HepG2 (cell line): ENCODE results near the gene NDUFS4. TPM values are rescaled to one million over a fixed set of nuclear protein-coding genes. Genes with fewer than 3 reads are reported as not detected.
A peak's percentile ranks its signal among the peaks of the same experiment; 100 is the strongest.

ENCODE experiments used
- MEIS2 ChIP-seq: sonication (generic); formaldehyde crosslinking; IDR thresholded peaks from 2 replicates; pipeline ENCODE4 v1.9.0; 2021; ENCODE audit warnings: mild to moderate bottlenecking, missing genetic modification reagents
- MLLT10 ChIP-seq: sonication (generic); formaldehyde crosslinking; IDR thresholded peaks from 2 replicates; pipeline ENCODE4 v1.4.0; 2020; ENCODE audit warnings: missing genetic modification reagents
- NFE2 ChIP-seq: sonication (generic); formaldehyde crosslinking; IDR thresholded peaks from 2 replicates; pipeline ENCODE4 v1.4.0; 2020; ENCODE audit warnings: missing genetic modification reagents
- NFYC ChIP-seq: IDR thresholded peaks from 2 replicates; pipeline ENCODE4 v1.6.1; 2016; ENCODE audit warnings: missing genetic modification reagents, missing compliant biosample characterization
- ZNF768 ChIP-seq: sonication (generic); formaldehyde crosslinking; IDR thresholded peaks from 2 replicates; pipeline ENCODE4 v1.4.0; 2020; ENCODE audit warnings: missing genetic modification reagents
- ZNF792 ChIP-seq: IDR thresholded peaks from 2 replicates; pipeline ENCODE4 v1.6.1; 2016
- ZNF816 ChIP-seq: sonication (generic); formaldehyde crosslinking; IDR thresholded peaks from 2 replicates; pipeline ENCODE4 v1.8.0; 2022; ENCODE audit warnings: missing genetic modification reagents, mild to moderate bottlenecking, borderline replicate concordance
- polyA plus RNA-seq, 8 experiments: library from polyadenylated mRNA; depleted of rRNA in 3 of 8; stranded (reverse) in 7 of 8; unstranded in 1 of 8; fragments of >200 nt; fragmentation: Illumina TruSeq in 4 of 8; extraction: Trizol in 4 of 8; gene quantifications; 2 replicates each; pipeline versions ENCODE4 v1.2.1 to v1.2.3, GENCODE V29; 2011 to 2016; ENCODE audit warnings: low read depth in 4 of 8, missing spikeins in 1 of 8, mixed read lengths in 1 of 8; ENCODE audit not compliant: insufficient read depth in 1 of 8
- total RNA-seq, 5 experiments: library from RNA; depleted of rRNA; stranded (reverse); fragments of >200 nt; fragmentation: Illumina TruSeq; extraction: Trizol; gene quantifications; 2 replicates each; pipeline ENCODE4 v1.2.3, GENCODE V29; 2016; ENCODE audit warnings: low read depth in 1 of 5
- TF ChIP-seq, protein P1 (sequence below): sonication (generic); formaldehyde crosslinking; IDR thresholded peaks from 2 replicates; pipeline ENCODE4 v1.9.0; 2021; ENCODE audit warnings: mild to moderate bottlenecking, missing genetic modification reagents
- TF ChIP-seq, protein P2 (sequence below): sonication (generic); formaldehyde crosslinking; conservative IDR thresholded peaks from 2 replicates; pipeline ENCODE4 v1.4.0; 2020; ENCODE audit warnings: mild to moderate bottlenecking, missing genetic modification reagents, moderate library complexity
- TF ChIP-seq, protein P3 (sequence below): sonication (generic); formaldehyde crosslinking; IDR thresholded peaks from 2 replicates; pipeline ENCODE4 v1.5.1; 2020; ENCODE audit warnings: mild to moderate bottlenecking, missing genetic modification reagents, borderline replicate concordance
- TF ChIP-seq, protein P4 (sequence below): sonication (generic); formaldehyde crosslinking; IDR thresholded peaks from 2 replicates; pipeline ENCODE4 v1.8.1; 2023; ENCODE audit warnings: missing genetic modification reagents, inconsistent platforms, borderline replicate concordance

Gene NDUFS4
- total and polyA plus RNA-seq, 2 of the 13 experiments (the other 11 are each of a cell fraction or from before 2014, with no cell fraction given) = 121 to 126 TPM

DNA sequence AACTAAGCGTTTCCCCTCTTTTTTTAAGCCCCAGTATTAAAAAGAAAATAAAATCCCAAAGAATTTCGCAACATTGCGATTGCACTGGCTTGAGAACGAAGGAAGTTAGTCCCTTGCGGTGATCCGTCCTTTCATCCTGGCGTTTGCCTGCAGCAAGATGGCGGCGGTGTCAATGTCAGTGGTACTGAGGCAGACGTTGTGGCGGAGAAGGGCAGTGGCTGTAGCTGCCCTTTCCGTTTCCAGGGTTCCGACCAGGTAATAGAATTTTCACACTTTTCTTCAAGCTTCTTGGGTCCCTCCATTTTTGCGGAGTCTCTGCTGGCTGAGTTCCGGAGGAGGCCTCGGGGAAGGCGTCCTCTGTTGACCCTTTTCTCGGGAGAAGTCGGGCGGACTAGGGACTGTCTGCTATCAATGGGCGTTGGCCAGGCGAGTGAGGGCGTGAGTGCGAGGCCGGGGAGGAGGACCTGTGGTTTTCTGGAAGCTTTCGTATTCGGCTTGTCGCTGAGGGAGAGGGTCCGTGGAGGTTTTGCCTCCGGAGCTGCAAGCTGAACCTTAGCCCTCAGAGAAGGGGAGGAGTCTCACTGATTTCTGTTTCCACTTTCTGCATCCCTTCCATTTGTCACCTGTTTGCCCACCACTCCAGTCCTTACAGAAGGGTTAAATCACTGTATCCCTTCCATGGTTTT lies at the start of gene NDUFS4 (continued):
- TF ChIP-seq, protein P1, sequence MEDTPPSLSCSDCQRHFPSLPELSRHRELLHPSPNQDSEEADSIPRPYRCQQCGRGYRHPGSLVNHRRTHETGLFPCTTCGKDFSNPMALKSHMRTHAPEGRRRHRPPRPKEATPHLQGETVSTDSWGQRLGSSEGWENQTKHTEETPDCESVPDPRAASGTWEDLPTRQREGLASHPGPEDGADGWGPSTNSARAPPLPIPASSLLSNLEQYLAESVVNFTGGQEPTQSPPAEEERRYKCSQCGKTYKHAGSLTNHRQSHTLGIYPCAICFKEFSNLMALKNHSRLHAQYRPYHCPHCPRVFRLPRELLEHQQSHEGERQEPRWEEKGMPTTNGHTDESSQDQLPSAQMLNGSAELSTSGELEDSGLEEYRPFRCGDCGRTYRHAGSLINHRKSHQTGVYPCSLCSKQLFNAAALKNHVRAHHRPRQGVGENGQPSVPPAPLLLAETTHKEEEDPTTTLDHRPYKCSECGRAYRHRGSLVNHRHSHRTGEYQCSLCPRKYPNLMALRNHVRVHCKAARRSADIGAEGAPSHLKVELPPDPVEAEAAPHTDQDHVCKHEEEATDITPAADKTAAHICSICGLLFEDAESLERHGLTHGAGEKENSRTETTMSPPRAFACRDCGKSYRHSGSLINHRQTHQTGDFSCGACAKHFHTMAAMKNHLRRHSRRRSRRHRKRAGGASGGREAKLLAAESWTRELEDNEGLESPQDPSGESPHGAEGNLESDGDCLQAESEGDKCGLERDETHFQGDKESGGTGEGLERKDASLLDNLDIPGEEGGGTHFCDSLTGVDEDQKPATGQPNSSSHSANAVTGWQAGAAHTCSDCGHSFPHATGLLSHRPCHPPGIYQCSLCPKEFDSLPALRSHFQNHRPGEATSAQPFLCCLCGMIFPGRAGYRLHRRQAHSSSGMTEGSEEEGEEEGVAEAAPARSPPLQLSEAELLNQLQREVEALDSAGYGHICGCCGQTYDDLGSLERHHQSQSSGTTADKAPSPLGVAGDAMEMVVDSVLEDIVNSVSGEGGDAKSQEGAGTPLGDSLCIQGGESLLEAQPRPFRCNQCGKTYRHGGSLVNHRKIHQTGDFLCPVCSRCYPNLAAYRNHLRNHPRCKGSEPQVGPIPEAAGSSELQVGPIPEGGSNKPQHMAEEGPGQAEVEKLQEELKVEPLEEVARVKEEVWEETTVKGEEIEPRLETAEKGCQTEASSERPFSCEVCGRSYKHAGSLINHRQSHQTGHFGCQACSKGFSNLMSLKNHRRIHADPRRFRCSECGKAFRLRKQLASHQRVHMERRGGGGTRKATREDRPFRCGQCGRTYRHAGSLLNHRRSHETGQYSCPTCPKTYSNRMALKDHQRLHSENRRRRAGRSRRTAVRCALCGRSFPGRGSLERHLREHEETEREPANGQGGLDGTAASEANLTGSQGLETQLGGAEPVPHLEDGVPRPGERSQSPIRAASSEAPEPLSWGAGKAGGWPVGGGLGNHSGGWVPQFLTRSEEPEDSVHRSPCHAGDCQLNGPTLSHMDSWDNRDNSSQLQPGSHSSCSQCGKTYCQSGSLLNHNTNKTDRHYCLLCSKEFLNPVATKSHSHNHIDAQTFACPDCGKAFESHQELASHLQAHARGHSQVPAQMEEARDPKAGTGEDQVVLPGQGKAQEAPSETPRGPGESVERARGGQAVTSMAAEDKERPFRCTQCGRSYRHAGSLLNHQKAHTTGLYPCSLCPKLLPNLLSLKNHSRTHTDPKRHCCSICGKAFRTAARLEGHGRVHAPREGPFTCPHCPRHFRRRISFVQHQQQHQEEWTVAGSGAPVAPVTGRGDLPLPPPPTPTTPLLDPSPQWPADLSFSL (CRISPR knock-in tag) = no peak
- TF ChIP-seq, protein P2, sequence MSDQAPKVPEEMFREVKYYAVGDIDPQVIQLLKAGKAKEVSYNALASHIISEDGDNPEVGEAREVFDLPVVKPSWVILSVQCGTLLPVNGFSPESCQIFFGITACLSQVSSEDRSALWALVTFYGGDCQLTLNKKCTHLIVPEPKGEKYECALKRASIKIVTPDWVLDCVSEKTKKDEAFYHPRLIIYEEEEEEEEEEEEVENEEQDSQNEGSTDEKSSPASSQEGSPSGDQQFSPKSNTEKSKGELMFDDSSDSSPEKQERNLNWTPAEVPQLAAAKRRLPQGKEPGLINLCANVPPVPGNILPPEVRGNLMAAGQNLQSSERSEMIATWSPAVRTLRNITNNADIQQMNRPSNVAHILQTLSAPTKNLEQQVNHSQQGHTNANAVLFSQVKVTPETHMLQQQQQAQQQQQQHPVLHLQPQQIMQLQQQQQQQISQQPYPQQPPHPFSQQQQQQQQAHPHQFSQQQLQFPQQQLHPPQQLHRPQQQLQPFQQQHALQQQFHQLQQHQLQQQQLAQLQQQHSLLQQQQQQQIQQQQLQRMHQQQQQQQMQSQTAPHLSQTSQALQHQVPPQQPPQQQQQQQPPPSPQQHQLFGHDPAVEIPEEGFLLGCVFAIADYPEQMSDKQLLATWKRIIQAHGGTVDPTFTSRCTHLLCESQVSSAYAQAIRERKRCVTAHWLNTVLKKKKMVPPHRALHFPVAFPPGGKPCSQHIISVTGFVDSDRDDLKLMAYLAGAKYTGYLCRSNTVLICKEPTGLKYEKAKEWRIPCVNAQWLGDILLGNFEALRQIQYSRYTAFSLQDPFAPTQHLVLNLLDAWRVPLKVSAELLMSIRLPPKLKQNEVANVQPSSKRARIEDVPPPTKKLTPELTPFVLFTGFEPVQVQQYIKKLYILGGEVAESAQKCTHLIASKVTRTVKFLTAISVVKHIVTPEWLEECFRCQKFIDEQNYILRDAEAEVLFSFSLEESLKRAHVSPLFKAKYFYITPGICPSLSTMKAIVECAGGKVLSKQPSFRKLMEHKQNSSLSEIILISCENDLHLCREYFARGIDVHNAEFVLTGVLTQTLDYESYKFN (CRISPR knock-in tag) = peak; percentile 51; the same call in 1 of the 2 replicates
- TF ChIP-seq ZNF816 (CRISPR knock-in tag) (no peak), MEIS2 (CRISPR knock-in tag) (peak; percentile 68; the same call in 1 of the 2 replicates), ZNF792 (CRISPR knock-in tag) (peak; percentile 68; the same call in 1 of the 2 replicates), MLLT10 (no peak), NFYC (CRISPR knock-in tag) (no peak), NFE2 (CRISPR knock-in tag) (no peak), ZNF768 (no peak)
- TF ChIP-seq, protein P3, sequence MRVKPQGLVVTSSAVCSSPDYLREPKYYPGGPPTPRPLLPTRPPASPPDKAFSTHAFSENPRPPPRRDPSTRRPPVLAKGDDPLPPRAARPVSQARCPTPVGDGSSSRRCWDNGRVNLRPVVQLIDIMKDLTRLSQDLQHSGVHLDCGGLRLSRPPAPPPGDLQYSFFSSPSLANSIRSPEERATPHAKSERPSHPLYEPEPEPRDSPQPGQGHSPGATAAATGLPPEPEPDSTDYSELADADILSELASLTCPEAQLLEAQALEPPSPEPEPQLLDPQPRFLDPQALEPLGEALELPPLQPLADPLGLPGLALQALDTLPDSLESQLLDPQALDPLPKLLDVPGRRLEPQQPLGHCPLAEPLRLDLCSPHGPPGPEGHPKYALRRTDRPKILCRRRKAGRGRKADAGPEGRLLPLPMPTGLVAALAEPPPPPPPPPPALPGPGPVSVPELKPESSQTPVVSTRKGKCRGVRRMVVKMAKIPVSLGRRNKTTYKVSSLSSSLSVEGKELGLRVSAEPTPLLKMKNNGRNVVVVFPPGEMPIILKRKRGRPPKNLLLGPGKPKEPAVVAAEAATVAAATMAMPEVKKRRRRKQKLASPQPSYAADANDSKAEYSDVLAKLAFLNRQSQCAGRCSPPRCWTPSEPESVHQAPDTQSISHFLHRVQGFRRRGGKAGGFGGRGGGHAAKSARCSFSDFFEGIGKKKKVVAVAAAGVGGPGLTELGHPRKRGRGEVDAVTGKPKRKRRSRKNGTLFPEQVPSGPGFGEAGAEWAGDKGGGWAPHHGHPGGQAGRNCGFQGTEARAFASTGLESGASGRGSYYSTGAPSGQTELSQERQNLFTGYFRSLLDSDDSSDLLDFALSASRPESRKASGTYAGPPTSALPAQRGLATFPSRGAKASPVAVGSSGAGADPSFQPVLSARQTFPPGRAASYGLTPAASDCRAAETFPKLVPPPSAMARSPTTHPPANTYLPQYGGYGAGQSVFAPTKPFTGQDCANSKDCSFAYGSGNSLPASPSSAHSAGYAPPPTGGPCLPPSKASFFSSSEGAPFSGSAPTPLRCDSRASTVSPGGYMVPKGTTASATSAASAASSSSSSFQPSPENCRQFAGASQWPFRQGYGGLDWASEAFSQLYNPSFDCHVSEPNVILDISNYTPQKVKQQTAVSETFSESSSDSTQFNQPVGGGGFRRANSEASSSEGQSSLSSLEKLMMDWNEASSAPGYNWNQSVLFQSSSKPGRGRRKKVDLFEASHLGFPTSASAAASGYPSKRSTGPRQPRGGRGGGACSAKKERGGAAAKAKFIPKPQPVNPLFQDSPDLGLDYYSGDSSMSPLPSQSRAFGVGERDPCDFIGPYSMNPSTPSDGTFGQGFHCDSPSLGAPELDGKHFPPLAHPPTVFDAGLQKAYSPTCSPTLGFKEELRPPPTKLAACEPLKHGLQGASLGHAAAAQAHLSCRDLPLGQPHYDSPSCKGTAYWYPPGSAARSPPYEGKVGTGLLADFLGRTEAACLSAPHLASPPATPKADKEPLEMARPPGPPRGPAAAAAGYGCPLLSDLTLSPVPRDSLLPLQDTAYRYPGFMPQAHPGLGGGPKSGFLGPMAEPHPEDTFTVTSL (CRISPR knock-in tag) = peak; percentile 36; the same call in 1 of the 2 replicates
- TF ChIP-seq, protein P4, sequence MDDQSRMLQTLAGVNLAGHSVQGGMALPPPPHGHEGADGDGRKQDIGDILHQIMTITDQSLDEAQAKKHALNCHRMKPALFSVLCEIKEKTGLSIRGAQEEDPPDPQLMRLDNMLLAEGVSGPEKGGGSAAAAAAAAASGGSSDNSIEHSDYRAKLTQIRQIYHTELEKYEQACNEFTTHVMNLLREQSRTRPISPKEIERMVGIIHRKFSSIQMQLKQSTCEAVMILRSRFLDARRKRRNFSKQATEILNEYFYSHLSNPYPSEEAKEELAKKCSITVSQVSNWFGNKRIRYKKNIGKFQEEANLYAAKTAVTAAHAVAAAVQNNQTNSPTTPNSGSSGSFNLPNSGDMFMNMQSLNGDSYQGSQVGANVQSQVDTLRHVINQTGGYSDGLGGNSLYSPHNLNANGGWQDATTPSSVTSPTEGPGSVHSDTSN = no peak
